GM12878 (cell line): ENCODE data around the gene NKX1-2. TPM values are rescaled to one million over a fixed set of nuclear protein-coding genes. Genes with fewer than 3 reads are reported as not detected.

Experiments used
- ASH2L ChIP-seq: fragments of 300-600, 200-600 bp; sonication (generic); IDR thresholded peaks from 2 replicates; pipeline ENCODE4 v1.6.1; 2017; ENCODE audit warnings: low read depth, mild to moderate bottlenecking, borderline replicate concordance
- ATF2 ChIP-seq: IDR thresholded peaks from 2 replicates; pipeline ENCODE4 v1.6.1; 2012; ENCODE audit warnings: low read length, inconsistent platforms
- ATF7 ChIP-seq: fragments of 450-650 bp; IDR thresholded peaks from 2 replicates; pipeline ENCODE4 v1.6.1; 2016; ENCODE audit warnings: low read depth, mild to moderate bottlenecking
- BCL11A ChIP-seq: IDR thresholded peaks from 2 replicates; pipeline ENCODE4 v1.6.1; 2011; ENCODE audit warnings: low read depth, low read length
- BHLHE40 ChIP-seq, 2 experiments: fragments of 450-650 bp in 1 of 2; IDR thresholded peaks; 2 replicates each; pipeline ENCODE4 v1.6.1; 2011 to 2017; ENCODE audit warnings: low read depth in 2 of 2, borderline replicate concordance in 1 of 2, improper control_type of control experiment in 1 of 2, low read length in 1 of 2, mild to moderate bottlenecking in 1 of 2
- CEBPZ ChIP-seq: fragments of 150-350 bp; IDR thresholded peaks from 2 replicates; pipeline ENCODE4 v1.6.1; 2016; ENCODE audit warnings: low read depth, low read length
- CREM ChIP-seq: IDR thresholded peaks from 2 replicates; pipeline ENCODE4 v1.6.1; 2014; ENCODE audit warnings: antibody characterized with exemption, low read depth
- ETV6 ChIP-seq, 2 experiments: fragments of 450-650 bp in 1 of 2; IDR thresholded peaks in 1 of 2; conservative IDR thresholded peaks in 1 of 2; 2 replicates each; pipeline ENCODE4 v1.6.1; 2014; ENCODE audit warnings: antibody characterized with exemption in 1 of 2, borderline replicate concordance in 1 of 2, low read depth in 1 of 2, mild to moderate bottlenecking in 1 of 2, moderate library complexity in 1 of 2
- IKZF2 ChIP-seq, 2 experiments: fragments of 450-650 bp; IDR thresholded peaks; 2 replicates each; pipeline ENCODE4 v1.6.1; 2017; ENCODE audit warnings: mild to moderate bottlenecking in 2 of 2, moderate library complexity in 2 of 2
- PAX5 ChIP-seq: IDR thresholded peaks from 2 replicates; pipeline ENCODE4 v1.6.1; 2011; ENCODE audit warnings: low read depth, low read length, borderline replicate concordance
- POLR2AphosphoS5 ChIP-seq: IDR thresholded peaks from 2 replicates; pipeline ENCODE4 v1.6.1; 2011; ENCODE audit warnings: mild to moderate bottlenecking, low read length, inconsistent platforms
- RAD51 ChIP-seq: fragments of 450-650 bp; IDR thresholded peaks from 2 replicates; pipeline ENCODE4 v1.6.1; 2016; ENCODE audit warnings: moderate library complexity, mild to moderate bottlenecking, inconsistent platforms
- ZBTB4 ChIP-seq: fragments of 450-650 bp; formaldehyde crosslinking; IDR thresholded peaks from 2 replicates; pipeline ENCODE4 v1.4.0; 2022; ENCODE audit warnings: mild to moderate bottlenecking, moderate library complexity
- ZNF24 ChIP-seq: fragments of 450-650 bp; IDR thresholded peaks from 2 replicates; pipeline ENCODE4 v1.6.1; 2017; ENCODE audit warnings: antibody characterized with exemption, mild to moderate bottlenecking
- ZNF384 ChIP-seq: IDR thresholded peaks from 2 replicates; pipeline ENCODE4 v1.6.1; 2012; ENCODE audit warnings: low read depth, mild to moderate bottlenecking, low read length, improper control_type of control experiment, borderline replicate concordance
- ZNF592 ChIP-seq: fragments of 450-650 bp; IDR thresholded peaks from 2 replicates; pipeline ENCODE4 v1.6.1; 2017; ENCODE audit warnings: mild to moderate bottlenecking, moderate library complexity
- ZNF622 ChIP-seq: fragments of 450-650 bp; IDR thresholded peaks from 2 replicates; pipeline ENCODE4 v1.6.1; 2017; ENCODE audit warnings: mild to moderate bottlenecking, inconsistent platforms
- polyA plus RNA-seq, 11 experiments: library from polyadenylated mRNA; depleted of rRNA in 4 of 11; unstranded in 6 of 11; stranded (reverse) in 5 of 11; fragments of >200 nt; fragmentation: Nextera tagmentation in 4 of 11; fragmentation: Illumina TruSeq in 1 of 11; extraction: Ambion mirVana in 4 of 11; extraction: Trizol in 1 of 11; gene quantifications; 1 replicate in 1 of 11; 2 replicates in 10 of 11; pipeline versions ENCODE4 v1.2.1 to v1.2.3, GENCODE V29; 2011 to 2016; ENCODE audit warnings: inconsistent platforms in 2 of 11, missing spikeins in 2 of 11, low read depth in 1 of 11
- total RNA-seq, 4 experiments: library from RNA; depleted of rRNA in 3 of 4; stranded (reverse); fragments of >200 nt in 3 of 4; fragmentation: Illumina TruSeq in 1 of 4; extraction: Trizol in 1 of 4; gene quantifications; 2 replicates each; pipeline versions ENCODE4 v1.2.1 to v1.2.3, GENCODE V29; 2013 to 2021

Gene NKX1-2
- total and polyA plus RNA-seq, 10 of the 15 experiments (the other 5 are each of a cell fraction or from before 2014, with no cell fraction given): not detected

- TF ChIP-seq ATF2: no peak
- TF ChIP-seq BHLHE40 (IDR thresholded peaks at IDR 0.05; ENCODE audit: borderline replicate concordance in 1 of 2, low read depth in 2 of 2, low read length in 1 of 2): peak in 1 of 2 experiments; percentile 64; a peak in 1 of 4 replicates
- no peak for TF ChIP-seq ZBTB4
- TF ChIP-seq CEBPZ: no peak
- TF ChIP-seq PAX5: no peak
- 0 out of 4 replicates have a peak, but pooled peaks of 1 of the 2 experiments have one; percentile 22 for TF ChIP-seq IKZF2 (IDR thresholded peaks at IDR 0.05)
- TF ChIP-seq BCL11A: no peak
- TF ChIP-seq RAD51: no peak
- TF ChIP-seq ETV6 (conservative IDR thresholded peaks at IDR 0.05 in 1 of 2, IDR thresholded peaks at IDR 0.05 in 1 of 2; ENCODE audit: borderline replicate concordance in 1 of 2, low read depth in 1 of 2): no peak
- no peak for TF ChIP-seq ASH2L
- TF ChIP-seq ATF7: no peak
- TF ChIP-seq ZNF592: peak; percentile 69; the same call in 1 of the 2 replicates
- no peak for TF ChIP-seq ZNF622
- TF ChIP-seq POLR2AphosphoS5: no peak
- peak; percentile 62; the same call in 1 of the 2 replicates for TF ChIP-seq ZNF24
- peak; percentile 75 for TF ChIP-seq CREM
- no peak for TF ChIP-seq ZNF384
These were observed 12.0 kb upstream of the NKX1-2 start, which contains the start of gene LHPP (continued) for GRCh38 chr10:124461642-124462347.
